ENCODE results near the gene LGR6.

LGR6 gene

GRCh38 chr1:202210969-202211368 is 17.4 kb downstream of the LGR6 start:
- Histone ChIP-seq H3K36me3 (ENCODE audit: insufficient read depth) (no peaks in the 10 kb centered on the region), H3K27ac (no peak overlapping the region), H3K4me1 (ENCODE audit: low read depth, poor library complexity, severe bottlenecking) (no peaks in the 10 kb centered on the region), H3K9ac (no peak overlapping the region), H3K27me3 (ENCODE audit: insufficient read depth, low read depth) (peaks cover 39% of the 10 kb centered on the region; the same call in 1 of the 2 replicates), H3K4me2 (no peak overlapping the region), H4K20me1 (ENCODE audit: insufficient read depth) (no peaks in the 10 kb centered on the region), H3K79me2 (ENCODE audit: insufficient read depth, low read depth) (no peaks in the 10 kb centered on the region), H3K4me3 (IDR thresholded peaks at IDR 0.05; ENCODE audit: insufficient read depth, low read depth, low read length) (no peak overlapping the region), H2AFZ (ENCODE audit: low read depth) (no peak overlapping the region)
- TF ChIP-seq CTCF (conservative IDR thresholded peaks at IDR 0.05; ENCODE audit: low read depth, low read length), result no peak

GRCh38 chr1:202212787-202213186 is 19.2 kb downstream of the LGR6 start:
- Histone ChIP-seq H3K36me3 (ENCODE audit: insufficient read depth) (no peaks in the 10 kb centered on the region), H3K4me2 (no peak overlapping the region), H2AFZ (ENCODE audit: low read depth) (no peak overlapping the region), H3K27me3 (ENCODE audit: insufficient read depth, low read depth) (peaks cover 51% of the 10 kb centered on the region; the same call in 1 of the 2 replicates), H3K4me3 (IDR thresholded peaks at IDR 0.05; ENCODE audit: insufficient read depth, low read depth, low read length) (no peak overlapping the region), H3K79me2 (ENCODE audit: insufficient read depth, low read depth) (no peaks in the 10 kb centered on the region), H3K27ac (no peak overlapping the region), H3K9ac (no peak overlapping the region), H4K20me1 (ENCODE audit: insufficient read depth) (no peaks in the 10 kb centered on the region), H3K4me1 (ENCODE audit: low read depth, poor library complexity, severe bottlenecking) (no peaks in the 10 kb centered on the region)
- no peak for TF ChIP-seq CTCF (conservative IDR thresholded peaks at IDR 0.05; ENCODE audit: low read depth, low read length)

GRCh38 chr1:202213361-202214088 is 19.9 kb downstream of the LGR6 start:
- TF ChIP-seq CTCF (conservative IDR thresholded peaks at IDR 0.05; ENCODE audit: low read depth, low read length), result no peak

GRCh38 chr1:202214089-202214843 is 20.7 kb downstream of the LGR6 start:
- no peak overlapping the region for H3K4me2 ChIP-seq
- H3K9ac ChIP-seq, result no peak overlapping the region
- no peak overlapping the region for H3K4me3 ChIP-seq (IDR thresholded peaks at IDR 0.05; ENCODE audit: insufficient read depth, low read depth, low read length)
- H3K27me3 ChIP-seq (ENCODE audit: insufficient read depth, low read depth), result peaks cover 60% of the 10 kb centered on the region
- H3K27ac ChIP-seq, result no peak overlapping the region
- H3K79me2 ChIP-seq (ENCODE audit: insufficient read depth, low read depth), result no peaks in the 10 kb centered on the region
- H3K36me3 ChIP-seq (ENCODE audit: insufficient read depth), result no peaks in the 10 kb centered on the region
- H3K4me1 ChIP-seq (ENCODE audit: low read depth, poor library complexity, severe bottlenecking), result no peaks in the 10 kb centered on the region
- H4K20me1 ChIP-seq (ENCODE audit: insufficient read depth), result no peaks in the 10 kb centered on the region
- H2AFZ ChIP-seq (ENCODE audit: low read depth), result no peak overlapping the region
- TF ChIP-seq CTCF (conservative IDR thresholded peaks at IDR 0.05; ENCODE audit: low read depth, low read length), result no peak

More at GRCh38 chr1:202213361-202214088, 19.9 kb downstream of the LGR6 start:
- Histone ChIP-seq H3K27me3 (ENCODE audit: insufficient read depth, low read depth) (peaks cover 56% of the 10 kb centered on the region; the same call in 1 of the 2 replicates), H3K4me1 (ENCODE audit: low read depth, poor library complexity, severe bottlenecking) (no peaks in the 10 kb centered on the region), H3K79me2 (ENCODE audit: insufficient read depth, low read depth) (no peaks in the 10 kb centered on the region), H4K20me1 (ENCODE audit: insufficient read depth) (no peaks in the 10 kb centered on the region), H3K4me3 (IDR thresholded peaks at IDR 0.05; ENCODE audit: insufficient read depth, low read depth, low read length) (no peak overlapping the region), H3K4me2 (no peak overlapping the region), H3K27ac (no peak overlapping the region), H2AFZ (ENCODE audit: low read depth) (no peak overlapping the region), H3K9ac (no peak overlapping the region), H3K36me3 (ENCODE audit: insufficient read depth) (no peaks in the 10 kb centered on the region)
